B cell (primary cell): Measurements from ENCODE around the gene RIPOR3.

Experiments
- CTCF ChIP-seq: fragments of 200-600 bp; IDR thresholded peaks from one replicate; pipeline ENCODE4 v1.8.0; 2022; ENCODE audit warnings: antibody characterized with exemption, mild to moderate bottlenecking
- EZH2 ChIP-seq: IDR thresholded peaks from 2 replicates; pipeline ENCODE4 v1.6.1; 2012; ENCODE audit warnings: borderline replicate concordance, low read depth, mild to moderate bottlenecking, moderate library complexity, low read length; ENCODE audit not compliant: insufficient read depth, poor library complexity, severe bottlenecking

- TF ChIP-seq CTCF, result no peak
- no peak for TF ChIP-seq EZH2
These were observed 128.0 kb downstream of the RIPOR3 start for GRCh38 chr20:50563133-50563944.
